Measurements from ENCODE around the gene ATR. TPM values are rescaled to one million over a fixed set of nuclear protein-coding genes. Genes with fewer than 3 reads are reported as not detected.
"Not testable (repeated sequence)": the region's sequence is repeated elsewhere in the genome, so short reads cannot be mapped to it uniquely, and the experiment has no call there.

ATR gene
- total RNA-seq, 2 donors from 2014 or later = 22.6 to 42.6 TPM

- H3K36me3 Mint-ChIP-seq (ENCODE audit: low read depth) = peaks cover 22% of the 10 kb centered on the region
Measured at GRCh38 chr3:142438096-142438495, 140.4 kb downstream of the ATR start.

GRCh38 chr3:142436951-142437585 is 141.5 kb downstream of the ATR start:
- Mint-ChIP-seq H3K27me3 (no peaks in the 10 kb centered on the region), H3K4me1 (peaks cover 18% of the 10 kb centered on the region), H3K27ac (no peak overlapping the region), H3K4me3 (no peak overlapping the region), H3K36me3 (ENCODE audit: low read depth) (peaks cover 29% of the 10 kb centered on the region), H3K9me3 (no peaks in the 10 kb centered on the region)
- ATAC-seq (replicated peaks) = no peak

More at GRCh38 chr3:142438096-142438495, 140.4 kb downstream of the ATR start:
- not testable (repeated sequence) for H3K27me3 Mint-ChIP-seq; ATAC-seq (replicated peaks); H3K27ac Mint-ChIP-seq; H3K4me3 Mint-ChIP-seq; H3K9me3 Mint-ChIP-seq
- H3K4me1 Mint-ChIP-seq = peaks cover 18% of the 10 kb centered on the region

DNA sequence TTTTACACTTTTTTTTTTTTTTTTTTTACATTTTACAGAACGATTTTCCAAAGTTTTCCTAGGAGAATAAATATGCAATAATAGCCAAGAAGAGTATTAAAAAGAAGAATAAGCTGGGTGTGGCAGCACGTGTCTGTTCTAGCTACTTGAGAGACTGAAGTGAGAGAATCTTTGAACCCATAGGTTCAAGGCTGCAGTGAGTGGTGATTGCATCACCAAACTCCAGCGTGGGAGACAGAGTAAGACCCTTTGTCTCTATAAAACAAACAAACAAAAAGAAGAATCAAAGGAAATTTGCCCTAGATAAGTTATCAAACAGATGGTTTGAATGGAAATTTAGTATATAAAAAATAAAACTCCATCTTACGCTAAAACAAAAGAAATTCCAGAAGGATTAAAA is 144.0 kb downstream of the ATR start:
- H3K36me3 Mint-ChIP-seq (ENCODE audit: low read depth) = peaks cover 50% of the 10 kb centered on the region
- no peak overlapping the region for H3K4me3 Mint-ChIP-seq
- ATAC-seq (replicated peaks) = no peak
- no peak overlapping the region for H3K27ac Mint-ChIP-seq
- peaks cover 29% of the 10 kb centered on the region for H3K4me1 Mint-ChIP-seq
- no peaks in the 10 kb centered on the region for H3K9me3 Mint-ChIP-seq
- no peaks in the 10 kb centered on the region for H3K27me3 Mint-ChIP-seq

DNA sequence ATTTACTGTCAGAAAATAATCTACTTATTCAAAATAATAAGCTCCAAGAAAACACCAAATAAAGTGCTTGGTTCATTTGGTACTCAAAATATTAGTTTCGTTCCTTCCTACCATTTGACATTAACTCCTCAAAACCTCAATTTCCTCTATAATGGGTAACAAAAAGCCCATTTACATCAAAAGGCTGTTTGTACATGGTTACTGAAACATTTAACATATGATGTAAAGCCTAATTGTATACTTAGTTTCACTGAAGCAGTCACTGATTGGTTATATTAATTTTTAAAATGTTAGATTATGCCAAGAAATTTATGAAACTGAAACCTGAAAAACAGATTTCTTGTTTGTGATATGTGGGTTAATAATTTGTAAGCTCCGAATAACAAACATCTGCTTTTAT is 145.4 kb downstream of the ATR start:
- Mint-ChIP-seq H3K4me3 (no peak overlapping the region), H3K4me1 (peaks cover 33% of the 10 kb centered on the region), H3K27ac (no peak overlapping the region), H3K9me3 (no peaks in the 10 kb centered on the region), H3K36me3 (ENCODE audit: low read depth) (peaks cover 64% of the 10 kb centered on the region), H3K27me3 (no peaks in the 10 kb centered on the region)
- no peak for ATAC-seq (replicated peaks)

DNA sequence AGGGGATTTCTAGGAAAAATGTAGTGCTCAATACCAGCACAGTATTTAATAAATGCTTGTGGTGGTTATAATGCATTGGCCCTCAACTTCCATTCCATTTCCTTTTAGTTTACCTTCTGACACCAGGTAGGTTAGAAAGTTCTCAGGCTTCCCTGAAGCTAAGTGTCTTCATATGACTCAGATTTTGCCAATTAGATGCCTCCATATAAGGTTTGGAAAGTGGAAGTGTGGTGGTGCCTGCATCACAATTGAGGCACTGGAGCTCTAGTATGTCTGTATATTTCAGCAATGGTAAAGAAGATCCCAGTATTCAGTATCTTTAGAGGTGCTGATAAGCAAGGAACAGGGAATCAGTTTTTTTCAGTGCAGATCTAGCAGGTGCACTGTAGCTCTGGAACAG is 149.0 kb downstream of the ATR start:
- Mint-ChIP-seq H3K27me3 (no peaks in the 10 kb centered on the region), H3K36me3 (ENCODE audit: low read depth) (peaks cover 83% of the 10 kb centered on the region)

DNA sequence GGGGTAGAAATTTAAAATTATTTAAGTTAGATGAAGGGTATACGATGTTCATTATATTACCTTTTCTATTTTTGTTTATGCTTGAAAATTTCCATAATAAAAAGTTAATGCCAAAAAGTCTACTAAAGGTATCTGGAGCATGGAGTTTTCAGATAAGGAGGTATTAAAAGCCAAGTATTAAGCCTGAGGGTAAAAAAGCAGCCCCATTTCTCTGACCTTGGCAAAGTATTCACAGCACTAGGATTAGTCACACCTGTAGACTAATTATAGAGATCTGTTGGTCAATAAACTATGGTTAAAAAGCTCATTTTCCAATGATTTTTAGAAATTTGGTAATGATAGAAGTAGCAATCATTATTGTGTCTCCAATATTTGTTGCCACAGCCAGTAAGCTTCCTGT is 153.8 kb downstream of the ATR start:
- no peak for ATAC-seq (replicated peaks)
- H3K27ac Mint-ChIP-seq = no peak overlapping the region
- no peaks in the 10 kb centered on the region for H3K9me3 Mint-ChIP-seq
- H3K27me3 Mint-ChIP-seq = no peaks in the 10 kb centered on the region
- peaks cover 12% of the 10 kb centered on the region for H3K4me1 Mint-ChIP-seq
- peaks cover 93% of the 10 kb centered on the region for H3K36me3 Mint-ChIP-seq (ENCODE audit: low read depth)
- no peak overlapping the region for H3K4me3 Mint-ChIP-seq

More for the DNA sequence above, 149.0 kb downstream of the ATR start:
- Mint-ChIP-seq H3K9me3 (no peaks in the 10 kb centered on the region), H3K4me1 (peaks cover 21% of the 10 kb centered on the region), H3K27ac (no peak overlapping the region), H3K4me3 (no peak overlapping the region)
- ATAC-seq (replicated peaks) = peak; percentile 64

DNA sequence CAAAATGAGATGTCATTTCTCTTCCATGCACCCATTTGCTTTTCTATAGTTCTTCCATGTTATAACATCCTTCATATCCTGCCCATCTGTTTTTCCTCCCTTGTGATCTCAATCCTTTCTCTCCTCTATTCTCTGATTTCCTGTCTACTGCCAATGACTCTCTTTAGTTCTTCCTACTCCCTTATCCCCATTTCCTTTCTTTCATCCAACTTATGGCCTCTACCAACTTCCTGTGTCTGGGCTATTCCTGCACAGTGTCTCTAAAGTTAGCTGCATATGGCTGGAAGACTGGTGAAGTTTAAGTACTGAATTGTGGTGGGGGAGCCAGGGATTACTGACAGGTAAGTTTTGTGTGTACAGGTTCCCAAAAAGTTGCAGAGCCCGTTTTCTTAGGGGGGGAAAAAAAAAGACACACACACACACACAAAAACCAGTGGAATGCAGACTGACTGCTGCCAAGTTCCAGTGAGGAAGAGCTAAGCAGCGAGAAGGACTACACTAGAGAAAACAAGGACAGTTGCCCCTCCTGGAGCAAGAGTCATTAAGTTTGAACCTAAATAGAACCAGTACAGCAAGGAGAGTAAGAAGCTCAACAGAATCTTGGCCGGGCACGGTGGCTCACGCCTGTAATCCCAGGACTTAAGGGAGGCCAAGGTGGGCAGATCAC is 159.5 kb downstream of the ATR start:
- ATAC-seq (replicated peaks) = no peak
- H3K27ac Mint-ChIP-seq = no peak overlapping the region
- no peak overlapping the region for H3K4me3 Mint-ChIP-seq
- no peaks in the 10 kb centered on the region for H3K4me1 Mint-ChIP-seq
- no peaks in the 10 kb centered on the region for H3K27me3 Mint-ChIP-seq
- no peaks in the 10 kb centered on the region for H3K9me3 Mint-ChIP-seq
- H3K36me3 Mint-ChIP-seq (ENCODE audit: low read depth) = peaks cover 95% of the 10 kb centered on the region

GRCh38 chr3:142417302-142417701 is 161.2 kb downstream of the ATR start:
- no peaks in the 10 kb centered on the region for H3K4me1 Mint-ChIP-seq
- no peaks in the 10 kb centered on the region for H3K9me3 Mint-ChIP-seq
- no peak overlapping the region for H3K27ac Mint-ChIP-seq
- peaks cover 95% of the 10 kb centered on the region for H3K36me3 Mint-ChIP-seq (ENCODE audit: low read depth)
- no peaks in the 10 kb centered on the region for H3K27me3 Mint-ChIP-seq
- ATAC-seq (replicated peaks) = no peak
- H3K4me3 Mint-ChIP-seq = no peak overlapping the region

GRCh38 chr3:142400537-142400936 is 178.0 kb downstream of the ATR start:
- H3K27ac Mint-ChIP-seq; H3K9me3 Mint-ChIP-seq; H3K36me3 Mint-ChIP-seq (ENCODE audit: low read depth); ATAC-seq (replicated peaks); H3K27me3 Mint-ChIP-seq; H3K4me3 Mint-ChIP-seq; H3K4me1 Mint-ChIP-seq: not testable (repeated sequence)

Other genes starting within 250 kb of the ATR start
- gene XRN1, start 130.7 kb downstream of the ATR start, total RNA-seq = 10 to 100 TPM; 51.4 to 94.3 TPM
- gene PLS1, start 17.7 kb upstream of the ATR start, total RNA-seq = 1 to 10 TPM; 1.5 to 5.4 TPM
- gene TRPC1, start 145.3 kb upstream of the ATR start, total RNA-seq = 1 to 10 TPM; 3.4 to 8.0 TPM